Choroid plexus epithelial cell (primary cell): ENCODE measurements around the gene MAPK4.
"Not testable (repeated sequence)": the region's sequence is repeated elsewhere in the genome, so short reads cannot be mapped to it uniquely, and the experiment has no call there.

Experiments
- DNase-seq: peaks from one replicate; pipeline ENCODE4 v3.0.0-alpha.2; 2010; ENCODE audit warnings: low read depth
- H3K4me3 ChIP-seq: 2 replicates; pipeline ENCODE4 v1.5.1; 2011; ENCODE audit warnings: low read depth, mild to moderate bottlenecking, control low read depth, low read length, moderate library complexity
- CTCF ChIP-seq: conservative IDR thresholded peaks from 2 replicates; pipeline ENCODE4 v1.5.1; 2011; ENCODE audit warnings: low read depth, mild to moderate bottlenecking, control low read depth, inconsistent platforms, low read length, moderate library complexity

MAPK4 gene

GRCh38 chr18:50545936-50546335 is 14.0 kb upstream of the MAPK4 start:
- no peak for TF ChIP-seq CTCF
- no peak for DNase-seq
- no peak overlapping the region for H3K4me3 ChIP-seq

DNA sequence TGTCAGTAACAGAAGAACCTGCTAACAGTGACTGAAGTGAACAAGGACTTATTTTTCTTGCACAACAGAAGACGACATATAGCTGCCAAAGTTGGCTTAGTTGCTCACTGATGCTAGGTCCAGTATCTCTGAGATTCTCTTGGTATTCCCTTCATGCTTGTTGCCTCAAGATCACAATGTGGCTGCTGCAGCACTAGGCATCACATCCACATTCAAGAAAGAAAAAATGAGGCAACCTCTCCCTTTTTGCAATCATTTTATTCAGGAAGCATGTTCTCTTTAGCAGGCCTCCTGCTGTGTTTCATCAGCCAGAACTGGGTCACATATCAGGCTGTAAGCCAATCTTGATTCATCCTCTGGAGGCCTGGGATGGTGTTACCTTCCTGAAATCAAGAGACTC is 11.7 kb upstream of the MAPK4 start:
- TF ChIP-seq CTCF, result no peak
- DNase-seq, result no peak
- no peak overlapping the region for H3K4me3 ChIP-seq

DNA sequence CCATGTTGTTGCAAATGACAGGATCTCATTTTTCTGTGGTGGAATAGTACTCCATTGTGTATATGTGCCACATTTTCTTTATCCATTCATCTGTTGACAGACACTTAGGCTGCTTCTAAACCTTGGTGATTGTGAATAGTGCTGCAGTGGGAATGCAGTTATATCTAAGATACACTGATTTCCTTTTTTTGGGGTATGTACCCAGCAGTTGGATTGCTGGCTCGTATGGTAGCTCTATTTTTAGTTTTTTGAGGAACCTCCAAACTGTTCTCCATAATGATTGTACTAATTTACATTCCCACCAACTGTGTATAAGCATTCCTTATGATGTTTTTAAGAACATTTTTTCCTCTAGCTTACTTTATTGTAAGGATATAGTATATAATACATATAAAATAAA is 8.2 kb upstream of the MAPK4 start:
- DNase-seq, H3K4me3 ChIP-seq: not testable (repeated sequence)

GRCh38 chr18:50558157-50558556 is 1.7 kb upstream of the MAPK4 start:
- no peak for TF ChIP-seq CTCF
- no peak overlapping the region for H3K4me3 ChIP-seq
- DNase-seq, result no peak

GRCh38 chr18:50558948-50559751 is 737 bp upstream of the MAPK4 start:
- TF ChIP-seq CTCF, result no peak
- DNase-seq, result no peak
- no peak overlapping the region for H3K4me3 ChIP-seq

DNA sequence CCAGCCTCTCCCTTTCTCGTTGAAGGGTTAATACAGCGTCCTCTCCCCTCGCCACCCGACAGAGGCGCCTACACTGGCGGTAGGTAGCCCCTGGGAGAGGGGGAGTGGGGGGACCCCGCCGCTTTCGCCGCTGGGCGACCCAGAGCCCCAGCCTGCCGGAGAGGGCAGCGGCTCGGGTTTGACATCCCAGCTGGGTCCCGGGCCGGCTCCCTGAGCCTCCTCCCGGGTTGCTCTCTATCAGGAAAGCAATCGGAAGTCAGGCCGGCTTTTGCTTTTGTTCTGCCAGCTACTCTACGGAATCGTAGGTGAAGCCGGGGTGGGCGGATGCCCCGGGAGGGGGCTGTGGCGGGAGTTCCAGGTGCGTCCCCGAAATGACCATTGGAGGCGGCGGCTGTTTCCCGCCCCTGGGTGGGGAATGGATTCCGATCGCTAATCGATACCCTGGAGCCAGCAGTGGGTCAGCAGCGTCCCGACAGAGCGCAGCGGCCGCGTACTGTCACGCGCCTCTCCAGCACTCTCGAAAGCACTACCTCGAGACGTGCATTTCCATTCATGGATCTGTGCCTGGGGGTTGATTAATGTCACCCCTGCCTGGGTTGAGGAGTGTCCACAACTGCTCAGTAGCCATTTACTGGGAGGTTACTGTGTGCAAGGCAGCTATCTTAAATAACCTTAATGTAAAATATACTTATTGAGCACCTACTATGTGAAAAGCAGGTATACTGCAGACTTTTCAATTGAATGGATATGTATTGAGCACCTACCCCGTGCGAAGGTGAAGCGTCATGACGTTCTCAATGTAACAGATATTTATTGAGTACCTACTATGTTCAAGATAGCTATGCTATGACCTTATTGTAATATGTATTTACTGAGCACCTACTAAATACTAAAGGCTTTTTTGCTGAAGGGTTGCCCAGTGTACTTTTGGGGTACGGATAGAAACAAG is 1.1 kb downstream of the MAPK4 start:
- peak overlapping the region; percentile 44 for H3K4me3 ChIP-seq
- no peak for DNase-seq
- TF ChIP-seq CTCF, result no peak

GRCh38 chr18:50562258-50562657 is 2.4 kb downstream of the MAPK4 start:
- not testable (repeated sequence) for DNase-seq, H3K4me3 ChIP-seq

GRCh38 chr18:50562686-50563085 is 2.8 kb downstream of the MAPK4 start:
- H3K4me3 ChIP-seq, result no peak overlapping the region
- DNase-seq, result no peak
- TF ChIP-seq CTCF, result no peak
